Hematopoietic multipotent progenitor cell treated with erythropoietin and hydrocortisone succinate and interleukin-3 and kit ligand, for 15 days (in vitro differentiated cells): ENCODE data around the gene PPOX.
A peak's percentile ranks its signal among the peaks of the same experiment; 100 is the strongest.

Source experiments
- DNase-seq: peaks from one replicate; pipeline ENCODE4 v3.0.0-alpha.2; 2015; ENCODE audit warnings: low spot score

Gene PPOX

DNA sequence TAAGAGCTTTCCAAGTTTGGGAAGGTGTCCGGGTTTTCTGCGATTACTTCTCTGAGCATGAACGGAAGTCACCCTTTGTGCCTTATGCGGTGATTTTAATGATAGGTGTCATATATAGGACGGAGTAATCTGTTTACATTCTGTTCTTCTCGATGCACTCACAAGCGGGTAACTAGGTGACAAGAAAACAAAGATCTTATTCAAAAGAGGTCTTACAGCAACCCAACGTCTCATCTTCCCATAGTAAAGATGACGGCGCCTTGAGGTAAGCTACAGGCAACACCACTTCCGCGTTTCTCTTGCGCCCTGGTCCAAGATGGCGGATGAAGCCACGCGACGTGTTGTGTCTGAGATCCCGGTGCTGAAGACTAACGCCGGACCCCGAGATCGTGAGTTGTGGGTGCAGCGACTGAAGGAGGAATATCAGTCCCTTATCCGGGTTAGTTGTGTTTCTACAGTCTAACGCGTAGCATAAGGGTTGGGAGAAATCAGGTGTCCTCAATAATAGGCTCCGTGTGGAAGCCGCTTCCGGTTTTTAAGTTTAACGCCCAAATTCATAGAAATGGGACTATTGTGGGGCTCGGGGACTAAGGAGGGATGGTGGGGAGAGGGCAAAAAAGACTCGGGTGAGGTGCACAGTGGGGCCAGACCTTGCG lies 12.4 kb upstream of the PPOX start, which contains the start of gene UFC1:
Gene UFC1 (plus strand): TSS at position 297 of the 656 bp plus-strand sequence. CDS start 20 bp downstream, at position 317.
- peak; percentile 90 for DNase-seq

DNA sequence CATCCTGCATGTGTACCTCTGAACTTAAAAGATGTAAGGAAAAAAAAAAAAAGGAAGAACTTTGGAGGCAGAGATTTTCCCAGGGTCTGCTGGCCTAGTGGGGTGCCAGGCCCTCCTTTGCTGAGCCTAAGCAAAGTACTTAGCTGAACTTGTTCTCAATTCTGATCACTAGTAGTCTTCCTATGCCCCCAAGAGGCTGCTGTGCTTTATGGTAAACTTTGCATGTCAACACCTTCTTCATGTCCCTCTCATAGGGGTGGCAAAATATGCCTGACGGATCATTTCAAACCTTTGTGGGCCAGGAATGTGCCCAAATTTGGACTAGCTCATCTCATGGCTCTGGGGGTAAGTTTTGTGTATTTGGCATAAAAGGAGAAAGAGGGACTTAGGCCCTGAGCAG lies 8.4 kb upstream of the PPOX start:
- no peak for DNase-seq

- peak; percentile 44 for DNase-seq
These were observed 7.8 kb upstream of the PPOX start for GRCh38 chr1:161158316-161159010.

GRCh38 chr1:161159087-161159912 lies 6.9 kb upstream of the PPOX start, which contains the start of gene USP21:
USP21 (plus strand) TSS chr1:161159500; CDS start chr1:161160641, 1,141 bp downstream.
- DNase-seq, result peak; percentile 95

GRCh38 chr1:161159913-161160243 lies 6.3 kb upstream of the PPOX start:
- no peak for DNase-seq

GRCh38 chr1:161160671-161161145 lies 5.5 kb upstream of the PPOX start:
- no peak for DNase-seq

- DNase-seq, result no peak
These were observed 4.6 kb upstream of the PPOX start for GRCh38 chr1:161161652-161162051.

DNA sequence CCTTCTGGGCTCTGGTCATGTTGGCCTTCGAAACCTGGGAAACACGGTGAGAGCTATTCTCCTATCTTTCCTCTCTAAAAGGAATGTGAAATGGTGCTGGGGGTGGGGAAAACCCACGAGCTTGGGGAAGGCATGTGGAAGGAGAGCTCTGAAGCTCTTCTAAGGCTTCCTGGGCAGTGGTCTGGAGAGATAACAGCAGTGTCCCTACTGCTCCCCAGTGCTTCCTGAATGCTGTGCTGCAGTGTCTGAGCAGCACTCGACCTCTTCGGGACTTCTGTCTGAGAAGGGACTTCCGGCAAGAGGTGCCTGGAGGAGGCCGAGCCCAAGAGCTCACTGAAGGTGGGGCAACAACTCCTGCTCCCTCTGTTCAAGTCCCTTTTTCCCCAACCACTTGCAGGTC lies 4.2 kb upstream of the PPOX start:
- no peak for DNase-seq

GRCh38 chr1:161162806-161163205 lies 3.4 kb upstream of the PPOX start:
- no peak for DNase-seq

DNA sequence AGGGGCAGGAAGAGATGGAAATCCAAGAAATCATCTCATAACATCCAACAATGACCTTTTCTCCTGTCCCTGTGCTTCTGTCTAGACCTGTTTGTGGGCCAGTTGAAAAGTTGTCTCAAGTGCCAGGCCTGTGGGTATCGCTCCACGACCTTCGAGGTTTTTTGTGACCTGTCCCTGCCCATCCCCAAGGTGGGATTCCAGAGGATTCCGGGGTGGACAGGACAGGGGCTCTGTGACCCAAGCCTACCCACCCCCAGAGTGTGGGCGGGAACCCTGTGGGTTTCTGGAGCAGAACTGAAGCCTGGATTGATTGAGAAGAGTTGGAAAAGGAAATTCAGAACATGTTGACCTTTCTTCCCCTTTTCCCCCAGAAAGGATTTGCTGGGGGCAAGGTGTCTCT lies 2.4 kb upstream of the PPOX start:
- no peak for DNase-seq

- peak; percentile 58 for DNase-seq
These were observed 1.2 kb upstream of the PPOX start for GRCh38 chr1:161164901-161165610.

- peak; percentile 67 for DNase-seq
These were observed 683 bp downstream of the PPOX start for GRCh38 chr1:161166669-161167548.

DNA sequence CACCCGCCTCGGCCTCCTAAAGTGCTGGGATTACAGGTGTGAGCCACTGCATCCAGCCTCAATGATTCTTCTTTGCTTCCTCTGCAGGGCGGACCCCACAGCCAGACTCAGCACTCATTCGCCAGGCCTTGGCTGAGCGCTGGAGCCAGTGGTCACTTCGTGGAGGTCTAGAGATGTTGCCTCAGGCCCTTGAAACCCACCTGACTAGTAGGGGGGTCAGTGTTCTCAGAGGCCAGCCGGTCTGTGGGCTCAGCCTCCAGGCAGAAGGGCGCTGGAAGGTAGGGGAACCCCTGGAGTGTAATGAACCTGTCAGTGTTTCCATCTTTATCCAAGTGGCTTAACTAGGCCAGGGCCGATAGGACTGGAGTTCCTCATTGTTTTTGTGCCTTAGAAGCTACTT lies 2.7 kb downstream of the PPOX start:
- no peak for DNase-seq

- no peak for DNase-seq
These were observed 5.0 kb downstream of the PPOX start for GRCh38 chr1:161171191-161171590.

DNA sequence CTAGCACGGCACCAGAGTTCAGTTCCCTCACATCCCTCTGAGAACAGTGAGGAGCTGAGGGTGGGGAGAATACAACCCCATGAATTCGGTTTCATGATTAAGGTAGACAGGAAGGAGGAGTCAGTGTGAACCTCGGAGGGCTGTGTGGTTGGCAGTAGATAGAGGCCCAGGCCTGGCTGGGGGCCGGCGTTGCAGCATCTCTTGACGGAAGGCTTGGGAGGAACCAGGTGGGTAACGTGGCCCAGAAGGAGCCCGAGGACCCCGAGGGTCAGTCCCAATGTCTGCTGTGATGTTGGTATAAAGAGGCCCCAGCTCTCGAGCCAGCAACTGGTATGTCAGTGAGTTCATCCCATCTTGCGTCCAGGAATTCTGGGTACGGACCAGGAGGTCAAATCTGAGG lies 5.5 kb downstream of the PPOX start:
- no peak for DNase-seq

DNA sequence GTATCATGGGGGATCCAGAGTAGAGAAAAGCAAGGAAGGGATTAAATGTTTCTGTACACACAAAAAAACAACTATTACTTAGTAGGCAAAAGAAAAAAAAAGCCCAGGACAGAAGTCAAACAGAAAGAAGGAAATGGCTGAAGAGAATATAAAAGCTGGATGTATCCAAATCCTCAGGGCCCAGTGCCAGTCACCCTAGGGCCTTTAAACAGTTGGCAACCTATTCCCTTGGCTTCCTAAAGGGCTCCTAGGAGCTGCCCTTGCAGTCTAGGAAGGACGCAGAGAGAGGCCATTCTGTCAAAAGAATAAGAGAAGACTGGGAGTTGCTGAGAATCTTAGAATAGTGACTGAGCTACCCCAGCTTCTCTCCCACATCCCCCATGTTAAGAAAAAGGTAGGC lies 6.1 kb downstream of the PPOX start:
- no peak for DNase-seq

DNA sequence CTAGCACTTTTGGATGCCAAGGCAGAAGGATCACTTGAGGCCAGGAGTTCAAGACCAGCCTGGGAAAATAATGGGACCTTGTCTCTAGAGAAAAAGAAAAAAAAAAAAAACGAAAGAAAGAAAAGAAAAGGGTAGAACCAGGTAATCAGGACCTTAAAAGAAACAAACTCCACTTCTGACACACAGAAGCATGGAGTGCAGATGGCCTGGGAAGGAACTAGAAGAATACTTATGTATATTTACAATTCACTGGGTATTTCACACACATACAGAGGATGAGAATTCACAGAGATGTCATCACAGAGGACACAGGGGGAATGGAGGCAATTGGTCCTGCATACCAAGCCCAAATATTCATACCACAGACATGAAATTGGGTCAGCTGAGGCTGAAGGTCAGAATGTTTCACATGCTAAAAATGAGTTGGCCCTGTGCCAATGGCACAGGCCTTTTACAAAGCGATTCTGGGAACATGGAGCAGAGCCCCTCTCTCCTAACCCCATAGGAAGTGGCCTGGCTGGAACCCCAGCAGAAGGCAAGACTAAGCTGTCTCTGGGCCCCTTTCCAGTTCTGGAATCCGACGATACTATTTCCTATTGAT lies 6.7 kb downstream of the PPOX start:
- DNase-seq, result peak; percentile 33

- no peak for DNase-seq
These were observed 7.5 kb downstream of the PPOX start for GRCh38 chr1:161173711-161174110.

GRCh38 chr1:161174911-161175310 lies 8.7 kb downstream of the PPOX start:
- no peak for DNase-seq

GRCh38 chr1:161175771-161176453 lies 9.7 kb downstream of the PPOX start:
- DNase-seq, result no peak
